ENCODE measurements around the gene DOCK4.

The DOCK4 gene

DNA sequence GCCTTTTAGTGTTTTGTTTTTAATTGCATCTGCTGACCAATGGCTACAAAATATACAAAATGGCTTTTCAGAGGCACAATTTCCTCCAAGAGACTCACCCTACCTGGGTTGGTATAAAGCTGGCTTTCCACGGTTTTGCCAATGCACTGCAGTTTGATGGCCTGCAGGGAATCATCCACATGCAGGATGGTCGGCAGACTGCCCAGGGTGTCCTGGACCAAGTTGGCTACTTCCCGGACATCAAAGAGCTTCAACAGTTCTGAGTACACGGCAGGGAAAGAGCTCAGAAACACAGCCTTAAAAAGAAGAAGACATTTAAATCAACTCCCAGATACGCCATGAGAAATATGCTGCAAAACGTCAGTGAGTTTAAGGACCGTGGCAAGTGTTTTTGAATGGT, 342.9 kb downstream of the DOCK4 start:
- no peak for TF ChIP-seq REST (IDR thresholded peaks at IDR 0.05; ENCODE audit: low read depth)
- TF ChIP-seq EGR1 (IDR thresholded peaks at IDR 0.05), result no peak
- TF ChIP-seq ZBTB7A (IDR thresholded peaks at IDR 0.05; ENCODE audit: low read depth), result no peak
- no peak for TF ChIP-seq EP300 (IDR thresholded peaks at IDR 0.05; ENCODE audit: borderline replicate concordance)
- no peak for TF ChIP-seq TAF1 (IDR thresholded peaks at IDR 0.05; ENCODE audit: low read depth)
- TF ChIP-seq TEAD4 (IDR thresholded peaks at IDR 0.05), result no peak
- no peak for TF ChIP-seq NFIC (IDR thresholded peaks at IDR 0.05)
- no peak for TF ChIP-seq TCF12 (IDR thresholded peaks at IDR 0.05; ENCODE audit: low read depth)
- TF ChIP-seq, protein P1, sequence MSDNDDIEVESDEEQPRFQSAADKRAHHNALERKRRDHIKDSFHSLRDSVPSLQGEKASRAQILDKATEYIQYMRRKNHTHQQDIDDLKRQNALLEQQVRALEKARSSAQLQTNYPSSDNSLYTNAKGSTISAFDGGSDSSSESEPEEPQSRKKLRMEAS (IDR thresholded peaks at IDR 0.05), result no peak
- no peak for TF ChIP-seq USF1 (IDR thresholded peaks at IDR 0.05)
- no peak for TF ChIP-seq CREB1 (IDR thresholded peaks at IDR 0.05; ENCODE audit: low read depth)
- no peak for TF ChIP-seq YY1 (IDR thresholded peaks at IDR 0.05; ENCODE audit: low read depth)
- no peak for TF ChIP-seq RAD21 (IDR thresholded peaks at IDR 0.05; ENCODE audit: low read depth)
- no peak for TF ChIP-seq CEBPB (IDR thresholded peaks at IDR 0.05)
- TF ChIP-seq FOXM1 (IDR thresholded peaks at IDR 0.05; ENCODE audit: borderline replicate concordance, low read depth), result no peak

DNA sequence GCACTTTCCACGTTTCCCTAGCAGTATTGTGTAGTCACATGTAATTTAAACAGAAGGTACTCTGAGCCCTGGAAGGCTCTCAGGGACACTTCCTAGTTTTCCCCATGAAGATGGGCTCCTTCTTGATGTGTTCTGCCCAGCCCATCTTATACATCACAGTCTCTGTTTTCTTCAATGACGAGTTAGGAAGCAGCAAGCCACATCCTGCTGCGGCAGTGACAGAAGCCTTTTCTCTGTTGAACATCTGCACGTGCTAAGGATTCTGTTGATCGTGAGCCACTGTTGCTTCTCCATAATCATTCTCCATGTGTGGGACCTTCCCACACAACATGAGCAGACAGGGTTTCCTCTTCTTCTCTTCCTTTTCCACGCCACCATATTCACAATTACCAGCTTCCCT, 346.0 kb downstream of the DOCK4 start:
- TF ChIP-seq USF1 (IDR thresholded peaks at IDR 0.05) (no peak), NFIC (IDR thresholded peaks at IDR 0.05) (no peak), TEAD4 (IDR thresholded peaks at IDR 0.05) (no peak), TCF12 (IDR thresholded peaks at IDR 0.05; ENCODE audit: low read depth) (no peak), FOXM1 (IDR thresholded peaks at IDR 0.05; ENCODE audit: borderline replicate concordance, low read depth) (no peak), ZBTB7A (IDR thresholded peaks at IDR 0.05; ENCODE audit: low read depth) (no peak), CREB1 (IDR thresholded peaks at IDR 0.05; ENCODE audit: low read depth) (no peak), RAD21 (IDR thresholded peaks at IDR 0.05; ENCODE audit: low read depth) (no peak)

GRCh38 chr7:111858331-111858730, 347.9 kb downstream of the DOCK4 start:
- no peak for TF ChIP-seq CREB1 (IDR thresholded peaks at IDR 0.05; ENCODE audit: low read depth)

DNA sequence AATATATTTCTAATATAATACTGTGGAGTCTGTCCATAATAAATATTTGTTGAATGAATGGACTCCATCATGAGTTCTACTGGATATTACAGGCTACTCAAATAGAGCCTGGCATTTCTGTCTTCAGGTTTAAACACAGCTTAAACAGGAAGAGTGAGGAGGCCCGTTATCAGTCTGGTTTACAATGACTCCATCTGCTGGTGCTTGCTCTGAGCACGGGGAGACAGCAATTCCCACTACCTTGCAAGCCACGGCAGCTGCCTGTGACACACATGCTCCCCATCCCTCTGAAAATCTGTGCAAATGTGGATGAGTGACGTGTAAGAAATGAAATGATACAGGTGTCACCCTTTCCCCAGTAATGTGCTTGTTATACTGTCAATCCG, 350.4 kb downstream of the DOCK4 start:
- TF ChIP-seq YY1 (IDR thresholded peaks at IDR 0.05; ENCODE audit: low read depth), result no peak
- no peak for TF ChIP-seq NFIC (IDR thresholded peaks at IDR 0.05)
- no peak for TF ChIP-seq CREB1 (IDR thresholded peaks at IDR 0.05; ENCODE audit: low read depth)
- TF ChIP-seq TAF1 (IDR thresholded peaks at IDR 0.05; ENCODE audit: low read depth), result no peak
- TF ChIP-seq, protein P1 (IDR thresholded peaks at IDR 0.05), result no peak
- no peak for TF ChIP-seq REST (IDR thresholded peaks at IDR 0.05; ENCODE audit: low read depth)
- no peak for TF ChIP-seq EP300 (IDR thresholded peaks at IDR 0.05; ENCODE audit: borderline replicate concordance)
- no peak for TF ChIP-seq USF1 (IDR thresholded peaks at IDR 0.05)
- TF ChIP-seq CEBPB (IDR thresholded peaks at IDR 0.05), result no peak
- TF ChIP-seq EGR1 (IDR thresholded peaks at IDR 0.05), result no peak
- no peak for TF ChIP-seq TCF12 (IDR thresholded peaks at IDR 0.05; ENCODE audit: low read depth)

GRCh38 chr7:111855161-111855841, 350.9 kb downstream of the DOCK4 start:
- TF ChIP-seq EGR1 (IDR thresholded peaks at IDR 0.05) (no peak), CEBPB (IDR thresholded peaks at IDR 0.05) (no peak), TEAD4 (IDR thresholded peaks at IDR 0.05) (no peak), RAD21 (IDR thresholded peaks at IDR 0.05; ENCODE audit: low read depth) (peak; percentile 66), EP300 (IDR thresholded peaks at IDR 0.05; ENCODE audit: borderline replicate concordance) (no peak), TAF1 (IDR thresholded peaks at IDR 0.05; ENCODE audit: low read depth) (no peak), REST (IDR thresholded peaks at IDR 0.05; ENCODE audit: low read depth) (no peak), CREB1 (IDR thresholded peaks at IDR 0.05; ENCODE audit: low read depth) (no peak), ZBTB7A (IDR thresholded peaks at IDR 0.05; ENCODE audit: low read depth) (no peak), USF1 (IDR thresholded peaks at IDR 0.05) (peak; percentile 55)
- TF ChIP-seq, protein P1 (IDR thresholded peaks at IDR 0.05), result no peak
